Breast epithelium (tissue), 3 donors: ENCODE data around the gene LRRIQ3.

Source experiments
- CTCF ChIP-seq, 3 donors: fragments of 450-650 bp; IDR thresholded peaks; one replicate each; pipeline ENCODE4 v1.5.1; 2016 to 2017; ENCODE audit warnings: antibody characterized with exemption in 3 of 3, mild to moderate bottlenecking in 3 of 3, moderate library complexity in 3 of 3
- POLR2A ChIP-seq: fragments of 450-650 bp; IDR thresholded peaks from one replicate; pipeline ENCODE4 v1.6.1; 2016; ENCODE audit warnings: antibody characterized with exemption, mild to moderate bottlenecking, moderate library complexity
- POLR2AphosphoS5 ChIP-seq, 3 donors: sonication (generic); formaldehyde crosslinking; IDR thresholded peaks; one replicate each; pipeline ENCODE4 v1.6.1; 2017; ENCODE audit warnings: antibody characterized with exemption in 3 of 3

- TF ChIP-seq CTCF (IDR thresholded peaks at IDR 0.05) = no peak
- TF ChIP-seq POLR2A = no peak
- no peak for TF ChIP-seq POLR2AphosphoS5 (IDR thresholded peaks at IDR 0.05)
Observed at GRCh38 chr1:74057719-74058118, 140.3 kb downstream of the LRRIQ3 start.
